AG09309 (cell line): ENCODE measurements around the gene GAS6.
"Not testable (repeated sequence)": the region's sequence is repeated elsewhere in the genome, so short reads cannot be mapped to it uniquely, and the experiment has no call there.

Source experiments
- DNase-seq: peaks from one replicate; pipeline ENCODE4 v3.0.0-alpha.2; 2010; ENCODE audit warnings: low read depth
- H3K4me3 ChIP-seq: 2 replicates; pipeline ENCODE4 v1.5.1; 2011; ENCODE audit warnings: mild to moderate bottlenecking, low read depth, low read length, moderate library complexity; ENCODE audit not compliant: control insufficient read depth
- CTCF ChIP-seq: IDR thresholded peaks from 2 replicates; pipeline ENCODE4 v1.5.1; 2011; ENCODE audit warnings: mild to moderate bottlenecking, low read depth, low read length, inconsistent platforms; ENCODE audit not compliant: insufficient read depth, control insufficient read depth; ENCODE audit errors: missing control alignments

GAS6 gene

GRCh38 chr13:113832205-113832604, 31.7 kb downstream of the GAS6 start:
- no peak for TF ChIP-seq CTCF
- DNase-seq = no peak
- H3K4me3 ChIP-seq = no peak overlapping the region

GRCh38 chr13:113831061-113831460, 32.8 kb downstream of the GAS6 start:
- no peak for DNase-seq
- TF ChIP-seq CTCF = no peak
- no peak overlapping the region for H3K4me3 ChIP-seq

GRCh38 chr13:113830426-113830950, 33.4 kb downstream of the GAS6 start:
- DNase-seq, H3K4me3 ChIP-seq: not testable (repeated sequence)

- H3K4me3 ChIP-seq = no peak overlapping the region
- no peak for DNase-seq
- TF ChIP-seq CTCF = no peak
Observed at GRCh38 chr13:113828282-113828825, 35.5 kb downstream of the GAS6 start.

GRCh38 chr13:113827021-113827420, 36.9 kb downstream of the GAS6 start:
- H3K4me3 ChIP-seq = no peak overlapping the region
- no peak for TF ChIP-seq CTCF
- no peak for DNase-seq

GRCh38 chr13:113826446-113826845, 37.4 kb downstream of the GAS6 start:
- not testable (repeated sequence) for DNase-seq, H3K4me3 ChIP-seq

GRCh38 chr13:113825841-113826240, 38.0 kb downstream of the GAS6 start:
- DNase-seq = no peak
- no peak for TF ChIP-seq CTCF
- no peak overlapping the region for H3K4me3 ChIP-seq

- H3K4me3 ChIP-seq = no peak overlapping the region
- no peak for TF ChIP-seq CTCF
- no peak for DNase-seq
Observed at GRCh38 chr13:113823771-113824170, 40.1 kb downstream of the GAS6 start.
